Right cardiac atrium (tissue), 5 donors: ENCODE measurements around the gene TNNI3. TPM values are rescaled to one million over a fixed set of nuclear protein-coding genes. Genes with fewer than 3 reads are reported as not detected.

Source experiments
- ATAC-seq, 2 donors: fragments of 200-7000 bp; cut with Tn5 transposase; one replicate each; pipeline versions ENCODE4 v1.8.0 to v1.9.1; 2020; ENCODE audit warnings: moderate library complexity in 2 of 2, mild to moderate bottlenecking in 1 of 2
- DNase-seq, 3 donors: peaks; one replicate each; pipeline ENCODE4 v3.0.0-alpha.2; 2020
- H3K27ac ChIP-seq: one replicate; pipeline ENCODE4 v1.5.1; 2013; ENCODE audit warnings: mild to moderate bottlenecking, low read length, control low read depth, moderate library complexity
- H3K27me3 ChIP-seq: one replicate; pipeline ENCODE4 v1.6.1; 2013; ENCODE audit not compliant: control insufficient read depth, insufficient read depth
- H3K4me1 ChIP-seq: one replicate; pipeline ENCODE4 v1.6.1; 2013; ENCODE audit warnings: low read length; ENCODE audit not compliant: control insufficient read depth, insufficient read depth
- H3K4me3 ChIP-seq: one replicate; pipeline ENCODE4 v1.5.1; 2013; ENCODE audit warnings: low read length, control low read depth
- H3K9me3 ChIP-seq: one replicate; pipeline ENCODE4 v1.6.1; 2013; ENCODE audit warnings: low read length; ENCODE audit not compliant: control insufficient read depth
- WGBS: extraction: QIAGEN DNeasy Blood & Tissue Kit; methylation state at CpG from one replicate; pipeline ENCODE4 v1.1.7; 2013; 5-methylcytosine and 5-hydroxymethylcytosine counted together
- intact Hi-C, 4 donors: fragments of 100-400 bp; cut with DNase I; formaldehyde crosslinking; loops; one replicate each; pipeline versions ENCODE4 v1.11.0 to v1.14.0; 2022 to 2023
- polyA plus RNA-seq: library from polyadenylated mRNA; stranded (reverse); fragments of 200-250 nt; gene quantifications from one replicate; pipeline ENCODE4 v1.2.3, GENCODE V29; 2013
- total RNA-seq, 4 donors: library from RNA; stranded (reverse); fragmentation: NEBNext Ultra II Directional; extraction: Animal tissue kit (Norgen Biotek cat#: 25700); gene quantifications; one replicate each; pipeline ENCODE4 v1.2.1, GENCODE V29; 2021
- donor health status: healthy with polysubstance abuse.
- donor health status: DM: no; HTN: yes; CAD: no.
- donor health status: DM: no; HTN: no; CAD: no.
- donor health status: DM: no; HTN: yes; CAD: no; lungs with severe emphysema.
- donor health status: DM: yes; HTN: yes; CAD: no.

Gene TNNI3
- total and polyA plus RNA-seq, 5 donors = 1,638 to 8,501 (median 2,994) TPM

DNA sequence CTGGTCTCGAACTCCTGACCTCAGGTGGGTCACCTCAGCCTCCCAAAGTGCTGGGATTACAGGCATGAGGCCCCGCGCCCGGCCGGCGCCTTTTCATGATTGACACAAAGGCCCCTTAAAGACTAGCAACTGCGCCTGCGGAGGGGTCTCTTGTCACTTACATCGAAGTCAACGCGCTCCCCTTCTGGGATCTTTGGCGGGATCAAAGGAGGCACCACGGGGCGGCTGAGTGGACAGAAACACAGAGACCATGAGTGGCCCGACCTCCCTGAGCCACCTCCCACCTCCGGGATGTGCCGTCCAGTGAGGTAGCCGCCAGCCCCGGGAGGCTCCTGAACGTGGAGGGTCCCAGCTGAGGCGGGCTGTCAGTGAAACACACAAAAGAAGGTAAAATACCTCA, 15.8 kb downstream of the TNNI3 start:
- no peak overlapping the region for H3K4me3 ChIP-seq
- ATAC-seq = no peak
- intact Hi-C loops = loop anchor here (2.0 to 10.0 kb wide), 4 partner anchors 273 to 363 kb away; no protein-coding TSS in a partner anchor
- no peaks in the 10 kb centered on the region for H3K9me3 ChIP-seq
- H3K27me3 ChIP-seq = no peaks in the 10 kb centered on the region
- H3K4me1 ChIP-seq = no peaks in the 10 kb centered on the region
- H3K27ac ChIP-seq = no peak overlapping the region
- WGBS = 19% methylated on average over 21 of the region's 21 CpGs
- DNase-seq = peak in 1 of 3 donors; percentile 40

DNA sequence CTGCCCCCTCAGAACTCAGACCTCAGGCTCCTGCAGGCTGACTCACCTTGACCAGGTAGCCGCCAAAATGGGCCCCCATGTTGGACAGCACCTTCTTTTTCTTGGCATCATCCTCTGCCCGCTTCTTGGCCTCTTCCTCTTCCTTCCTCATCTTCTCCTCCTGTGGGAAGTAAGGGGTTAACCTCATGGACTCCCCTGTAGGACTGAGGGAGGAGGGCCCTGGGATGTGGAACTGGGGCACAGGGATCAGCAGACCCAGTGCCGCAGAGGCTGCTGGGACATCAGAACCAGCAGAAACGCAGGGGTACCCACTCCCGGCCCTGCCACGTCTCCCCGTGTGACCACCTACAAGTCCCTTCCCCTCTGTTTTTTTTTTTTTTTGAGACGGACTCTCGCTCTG, 19.6 kb downstream of the TNNI3 start:
- DNase-seq (peak in 1 of 3 donors; percentile 20), ATAC-seq (no peak)
- Histone ChIP-seq H3K4me1 (no peaks in the 10 kb centered on the region), H3K27ac (no peak overlapping the region), H3K4me3 (no peak overlapping the region), H3K27me3 (no peaks in the 10 kb centered on the region), H3K9me3 (no peaks in the 10 kb centered on the region)
- intact Hi-C loops = loop anchor here in 2 of 4 donors (5.0 kb wide), 2 partner anchors 279 to 369 kb away; no protein-coding TSS in a partner anchor
- WGBS = 53% methylated on average over 9 of the region's 9 CpGs

DNA sequence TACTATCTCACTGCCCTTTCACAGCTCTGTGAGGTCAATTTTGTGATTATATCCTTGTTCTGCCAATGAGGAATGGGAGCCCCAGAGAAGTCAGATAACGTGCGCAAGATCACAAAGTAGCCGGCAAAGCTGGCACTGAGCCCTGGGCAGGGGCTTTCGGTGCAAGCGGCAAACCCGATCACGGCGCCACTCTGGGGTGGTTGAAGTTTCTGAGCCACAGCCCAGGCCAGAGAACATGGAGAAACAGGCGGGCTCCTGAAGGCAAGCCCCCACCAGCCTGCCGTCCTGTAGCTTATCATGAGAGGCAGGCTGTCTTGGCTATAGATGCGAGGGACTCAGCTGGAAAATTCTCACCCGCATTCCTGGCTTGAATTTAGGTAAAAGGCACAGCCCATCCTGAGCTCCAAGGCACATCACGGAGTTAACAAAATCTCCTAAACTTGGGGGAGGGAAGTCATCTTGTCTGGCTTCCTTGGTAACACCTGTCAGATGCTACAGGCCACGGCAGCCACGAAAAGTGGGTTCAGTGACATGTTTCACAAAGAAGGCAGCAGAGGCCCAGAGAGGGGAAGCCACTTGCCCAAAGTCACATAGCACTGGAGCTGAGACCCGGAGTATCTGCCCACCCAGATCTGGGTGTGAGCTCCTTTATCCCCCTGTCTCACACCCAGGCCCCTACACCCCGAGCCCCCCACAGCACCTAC, 21.0 kb downstream of the TNNI3 start:
- intact Hi-C loops = loop anchor here in 2 of 4 donors (5.0 kb wide), 2 partner anchors 281 to 371 kb away; no protein-coding TSS in a partner anchor
- peak in 1 of 3 donors; percentile 20 for DNase-seq
- no peaks in the 10 kb centered on the region for H3K27me3 ChIP-seq

DNA sequence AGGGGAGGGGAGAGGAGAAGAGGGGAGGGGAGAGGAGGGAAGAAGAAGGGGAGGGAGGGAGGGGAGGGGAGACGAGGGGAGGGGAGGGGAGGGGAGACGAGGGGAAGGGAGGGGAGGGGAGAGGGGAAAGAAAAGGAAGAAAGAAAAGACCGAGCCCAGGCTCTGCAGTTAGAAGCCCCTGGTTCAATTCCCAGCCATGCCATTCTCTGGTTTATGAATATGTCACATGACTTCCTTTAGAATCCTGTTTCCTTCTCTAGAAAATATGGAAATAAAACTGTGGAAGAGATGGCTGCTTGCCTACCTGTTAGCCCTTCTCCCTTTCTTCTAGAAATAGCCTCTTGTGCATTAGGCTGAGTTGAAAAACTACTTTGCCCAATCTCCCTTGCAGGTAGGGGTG, 22.8 kb downstream of the TNNI3 start:
- no peak for DNase-seq
- ATAC-seq = no peak
- Histone ChIP-seq H3K4me1 (no peaks in the 10 kb centered on the region), H3K27me3 (no peaks in the 10 kb centered on the region), H3K9me3 (no peaks in the 10 kb centered on the region), H3K27ac (no peak overlapping the region), H3K4me3 (no peak overlapping the region)
- WGBS = 25% methylated on average over 2 of the region's 3 CpGs
- intact Hi-C loops = loop anchor here in 2 of 4 donors (5.0 kb wide), 2 partner anchors 283 to 373 kb away; no protein-coding TSS in a partner anchor

More for the DNA sequence above, 21.0 kb downstream of the TNNI3 start:
- no peaks in the 10 kb centered on the region for H3K4me1 ChIP-seq
- ATAC-seq = no peak
- H3K27ac ChIP-seq = no peak overlapping the region
- WGBS = 67% methylated on average over 17 of the region's 17 CpGs
- H3K9me3 ChIP-seq = no peaks in the 10 kb centered on the region
- H3K4me3 ChIP-seq = no peak overlapping the region

DNA sequence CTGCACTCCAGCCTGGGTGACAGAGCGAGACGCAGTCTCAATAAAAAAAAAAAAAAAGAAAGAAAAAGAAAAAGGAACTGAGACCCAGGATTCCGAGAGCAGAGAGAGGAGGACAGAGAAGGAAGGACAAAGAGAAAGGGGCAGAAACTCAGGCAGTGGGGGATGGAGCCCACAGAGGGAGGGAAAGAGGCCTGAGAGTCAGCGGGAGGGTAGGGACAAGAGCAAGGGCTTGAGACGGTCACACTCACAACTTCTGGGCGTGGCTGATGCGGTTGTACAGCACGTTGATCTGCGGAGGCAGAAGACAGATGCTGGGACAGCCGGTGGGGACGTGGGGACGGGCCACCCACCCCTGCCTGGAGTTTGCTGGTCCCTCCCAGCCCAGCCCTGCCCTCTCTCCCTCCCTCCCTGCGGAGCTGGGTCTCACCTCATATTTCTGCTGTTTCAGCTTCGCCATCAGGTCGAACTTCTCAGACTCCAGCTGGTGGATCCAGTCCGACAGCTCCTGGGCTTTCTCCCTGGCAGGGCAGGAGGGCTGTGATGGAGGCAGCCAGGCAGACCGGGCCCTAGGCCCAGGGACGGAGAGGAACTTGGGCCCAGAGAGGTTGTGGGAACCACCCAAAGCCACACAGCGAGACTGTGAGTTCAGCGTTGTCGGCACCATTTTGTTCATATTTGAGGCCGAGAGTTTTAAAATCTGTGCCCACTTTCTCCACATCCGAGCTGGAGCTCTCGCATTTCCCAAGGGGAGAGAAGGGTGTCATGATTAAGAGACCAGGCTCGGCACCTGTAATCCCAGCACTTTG, 23.7 kb downstream of the TNNI3 start:
- WGBS = 69% methylated on average over 25 of the region's 25 CpGs
- H3K4me1 ChIP-seq = no peaks in the 10 kb centered on the region

DNA sequence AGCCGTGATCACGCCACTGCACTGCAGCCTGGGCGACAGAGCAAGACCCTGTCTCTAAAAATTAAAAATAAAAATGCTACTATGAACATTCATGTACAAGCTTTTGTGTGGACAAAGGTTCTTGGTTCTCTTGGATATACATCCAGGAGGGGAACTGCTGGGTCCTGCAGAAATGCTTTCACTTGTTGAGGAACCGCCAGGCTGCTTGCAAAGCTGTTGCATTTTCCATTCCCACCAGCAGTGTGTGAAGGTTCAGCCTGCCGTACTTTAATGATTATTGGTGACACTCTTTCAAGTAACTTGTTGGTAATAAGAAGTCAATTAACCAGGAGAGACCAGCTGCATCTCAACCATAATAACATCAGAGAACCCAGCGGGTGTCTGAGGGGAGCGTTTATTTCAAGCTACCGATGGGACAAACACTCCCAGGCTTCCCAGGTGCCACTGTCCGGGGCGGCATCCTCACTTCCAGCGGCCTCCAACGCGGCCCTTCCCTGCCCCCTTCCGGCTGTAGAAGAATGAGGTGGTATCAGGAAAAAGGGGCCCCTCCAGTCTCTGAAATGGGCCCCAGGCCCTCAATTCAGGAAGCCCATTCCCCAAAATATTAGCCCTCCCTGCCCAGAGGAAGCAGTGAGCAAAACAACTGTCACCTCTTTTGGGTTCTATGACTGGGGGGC, 24.9 kb downstream of the TNNI3 start:
- Histone ChIP-seq H3K4me3 (no peak overlapping the region), H3K9me3 (no peaks in the 10 kb centered on the region), H3K27ac (no peak overlapping the region), H3K27me3 (no peaks in the 10 kb centered on the region), H3K4me1 (no peaks in the 10 kb centered on the region)
- ATAC-seq (peak in 1 of 2 donors; percentile 38), DNase-seq (peak in 1 of 3 donors; percentile 16)
- 52% methylated on average over 14 of the region's 14 CpGs for WGBS
- intact Hi-C loops = no loop called here

More for the DNA sequence above, 23.7 kb downstream of the TNNI3 start:
- H3K27me3 ChIP-seq = no peaks in the 10 kb centered on the region
- H3K9me3 ChIP-seq = no peaks in the 10 kb centered on the region
- DNase-seq (peak in 1 of 3 donors; percentile 20), ATAC-seq (no peak)
- intact Hi-C loops = no loop called here
- H3K4me3 ChIP-seq = no peak overlapping the region
- H3K27ac ChIP-seq = no peak overlapping the region

DNA sequence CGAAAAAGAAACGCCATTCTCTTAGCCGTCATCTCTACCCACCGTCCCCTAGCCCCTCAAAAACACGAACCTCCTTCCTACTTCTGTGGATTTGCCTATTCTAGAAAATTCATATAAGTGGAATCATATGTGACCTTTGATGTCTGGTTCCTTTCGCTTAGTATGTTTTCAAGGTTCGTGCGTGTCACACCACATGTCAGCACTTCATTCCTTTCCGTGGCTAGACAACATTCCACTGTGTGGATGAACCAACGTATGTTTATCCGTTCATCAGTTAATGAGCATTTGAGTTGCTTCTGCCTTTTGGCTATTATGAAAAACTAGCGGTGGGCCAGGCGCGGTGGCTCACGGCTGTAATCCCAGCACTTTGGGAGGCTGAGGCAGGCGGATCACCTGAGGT, 26.1 kb downstream of the TNNI3 start:
- H3K27ac ChIP-seq = no peak overlapping the region
- ATAC-seq (no peak), DNase-seq (no peak)
- H3K9me3 ChIP-seq = no peaks in the 10 kb centered on the region
- H3K4me1 ChIP-seq = no peaks in the 10 kb centered on the region
- no peaks in the 10 kb centered on the region for H3K27me3 ChIP-seq
- 78% methylated on average over 16 of the region's 16 CpGs for WGBS
- intact Hi-C loops = no loop called here
- no peak overlapping the region for H3K4me3 ChIP-seq

DNA sequence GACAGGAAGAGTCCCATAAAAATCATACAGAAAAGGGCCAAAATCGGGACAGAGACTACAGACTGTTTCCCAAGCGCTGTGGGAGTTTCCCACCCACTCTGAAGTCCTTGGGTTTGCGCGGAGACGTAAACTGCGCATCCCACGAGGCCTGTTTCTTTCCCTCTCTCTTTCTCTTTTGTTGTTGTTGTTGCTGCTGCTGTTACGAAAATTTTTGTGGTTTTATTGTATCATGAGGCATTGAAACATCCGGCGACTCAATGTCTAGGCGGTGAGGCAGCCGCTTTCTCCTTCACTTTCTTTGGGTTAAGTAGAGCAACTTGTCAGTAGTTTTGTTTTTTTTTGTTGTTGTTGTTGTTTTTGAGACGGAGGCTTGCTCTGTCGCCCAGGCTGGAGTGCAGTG, 38.5 kb downstream of the TNNI3 start:
- intact Hi-C loops = no loop called here
- 79% methylated on average over 14 of the region's 14 CpGs for WGBS

DNA sequence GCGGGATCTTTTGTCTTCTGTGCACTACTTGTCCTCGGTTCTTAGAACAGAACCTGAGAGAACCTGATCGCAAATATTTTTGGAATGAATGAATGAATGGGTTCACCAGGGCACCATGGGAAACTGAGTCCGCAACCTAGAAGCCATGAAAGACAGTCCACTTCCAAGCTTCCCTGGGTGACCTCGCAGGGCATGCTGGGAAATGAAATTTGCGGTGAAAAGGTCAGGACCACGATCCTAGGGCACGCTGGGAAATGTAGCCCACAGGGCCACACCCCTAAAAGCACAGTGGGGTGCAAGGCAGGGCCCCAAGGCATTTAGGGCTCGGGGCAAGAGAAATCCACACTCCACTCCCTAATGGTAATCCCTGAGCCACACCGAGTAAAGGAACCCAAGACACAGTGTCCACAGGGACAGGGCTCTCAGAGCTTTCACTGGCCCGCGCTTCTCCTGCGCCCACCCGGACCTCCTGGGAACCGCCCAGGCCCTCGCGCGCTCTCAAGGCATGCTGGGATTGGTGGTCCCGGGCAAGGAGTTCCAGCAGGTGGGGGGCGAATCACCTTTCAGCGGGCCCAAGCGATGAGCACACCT, 39.0 kb downstream of the TNNI3 start:
- intact Hi-C loops = no loop called here
- peak; percentile 9 to 15 for ATAC-seq

More for the DNA sequence above, 38.5 kb downstream of the TNNI3 start:
- DNase-seq (no peak), ATAC-seq (no peak)
- H3K27ac ChIP-seq = peak overlapping the region; percentile 63
- no peaks in the 10 kb centered on the region for H3K27me3 ChIP-seq
- H3K4me3 ChIP-seq = no peak overlapping the region
- no peaks in the 10 kb centered on the region for H3K9me3 ChIP-seq
- peaks cover 17% of the 10 kb centered on the region for H3K4me1 ChIP-seq

DNA sequence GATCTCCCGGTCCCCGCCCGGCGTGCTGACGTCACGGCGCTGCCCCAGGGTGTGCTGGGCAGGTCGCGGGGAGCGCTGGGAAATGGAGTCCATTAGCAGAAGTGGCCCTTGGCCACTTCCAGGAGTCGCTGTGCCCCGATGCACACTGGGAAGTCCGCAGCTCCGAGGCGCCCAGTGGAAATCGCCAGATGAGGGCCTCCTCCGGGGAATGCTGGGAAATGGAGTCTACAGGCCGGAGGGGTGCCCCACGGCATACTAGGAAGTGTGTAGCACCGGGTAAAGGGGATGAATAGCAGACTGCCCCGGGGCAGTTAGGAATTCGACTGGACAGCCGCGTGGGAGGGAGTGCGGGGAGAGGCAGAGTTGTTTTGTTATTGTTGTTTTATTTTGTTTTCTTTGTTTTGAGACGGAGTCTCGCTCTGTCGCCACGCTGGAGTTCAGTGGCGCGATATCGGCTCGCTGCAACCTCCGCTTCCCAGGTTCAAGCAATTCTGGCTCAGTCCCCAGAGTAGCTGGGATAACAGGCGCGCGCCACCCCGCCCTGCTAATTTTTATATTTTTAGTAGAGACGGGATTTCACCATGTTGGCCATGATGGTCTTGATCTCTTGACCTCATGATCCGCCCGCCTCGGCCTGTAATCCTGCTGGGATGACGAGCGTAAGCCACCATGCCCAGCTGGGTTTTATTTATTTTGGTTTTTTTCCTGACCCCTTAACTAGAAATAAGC, 39.7 kb downstream of the TNNI3 start:
- under 1% methylated on average over 44 of the region's 44 CpGs for WGBS
- peak overlapping the region; percentile 91 for H3K4me3 ChIP-seq
- intact Hi-C loops = no loop called here
- DNase-seq (peak; percentile 99 to 100 (median 100)), ATAC-seq (peak; percentile 85 to 91)
- H3K9me3 ChIP-seq = no peaks in the 10 kb centered on the region
- no peaks in the 10 kb centered on the region for H3K27me3 ChIP-seq
- peak overlapping the region; percentile 63 for H3K27ac ChIP-seq
- H3K4me1 ChIP-seq = peaks cover 23% of the 10 kb centered on the region

More for the DNA sequence above, 39.0 kb downstream of the TNNI3 start:
- 15% methylated on average over 22 of the region's 22 CpGs for WGBS
- H3K27me3 ChIP-seq = no peaks in the 10 kb centered on the region
- no peaks in the 10 kb centered on the region for H3K9me3 ChIP-seq
- peak overlapping the region; percentile 52 for H3K4me3 ChIP-seq
- H3K4me1 ChIP-seq = peaks cover 20% of the 10 kb centered on the region
- DNase-seq = peak; percentile 73 to 88 (median 83)
- peak overlapping the region; percentile 63 for H3K27ac ChIP-seq
